GM19452 (cell line): ENCODE results near the gene DSTN.

Experiments
- ATAC-seq: cut with Tn5 transposase; IDR thresholded peaks from one replicate; pipeline ENCODE4 v1.9.1; 2021; ENCODE audit not compliant: unreplicated experiment

DSTN gene

DNA sequence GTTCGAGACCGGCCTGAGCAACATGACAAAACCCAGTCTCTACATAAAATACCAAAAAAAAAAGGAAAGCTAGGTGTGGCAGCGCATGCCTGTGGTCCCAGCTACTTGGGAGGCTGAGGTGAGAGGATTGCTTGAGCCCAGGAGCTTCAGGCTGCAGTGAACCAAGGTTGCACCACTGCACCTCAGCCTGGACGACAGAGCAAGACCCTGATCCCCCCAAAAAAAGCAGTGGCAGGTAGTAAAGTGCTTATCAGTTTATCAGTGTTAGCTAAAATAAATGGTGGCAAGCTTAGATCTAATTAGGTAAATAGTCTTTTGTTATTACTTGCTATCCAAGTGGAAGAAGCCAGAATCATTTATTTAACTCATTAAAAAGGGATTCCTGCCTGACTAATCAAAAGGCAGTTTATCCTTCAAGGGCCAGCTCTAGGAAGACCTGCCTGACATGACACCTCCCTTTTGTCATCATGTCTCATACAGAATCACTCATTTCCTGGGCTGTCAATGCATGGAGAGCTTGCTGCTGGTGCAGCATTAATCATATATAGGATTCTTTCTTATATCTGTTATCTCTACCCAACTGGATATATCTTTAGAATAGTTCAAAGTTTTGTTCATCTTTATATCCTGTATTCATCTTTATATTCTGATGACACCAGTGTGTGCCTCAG lies 9.6 kb downstream of the DSTN start:
- ATAC-seq: no peak

DNA sequence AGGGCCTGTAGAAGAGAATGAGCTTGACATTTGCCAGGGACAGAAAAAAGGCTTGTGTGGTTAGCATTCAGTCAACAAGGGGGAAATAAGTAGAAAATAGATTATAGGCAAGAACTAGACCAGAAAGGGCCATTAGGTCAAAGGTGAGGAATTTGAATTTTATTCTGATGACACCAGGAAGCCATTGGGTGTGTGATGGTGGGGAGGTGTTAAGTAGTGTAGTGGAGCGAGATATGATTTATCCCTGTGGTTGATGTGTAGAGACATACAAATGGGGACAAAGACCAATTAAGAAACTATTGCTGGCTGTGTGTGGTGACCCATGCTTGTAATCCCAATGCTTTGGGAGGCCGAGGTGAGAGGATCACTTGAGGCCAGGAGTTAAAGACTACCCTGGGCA lies 11.0 kb downstream of the DSTN start:
- ATAC-seq: no peak

DNA sequence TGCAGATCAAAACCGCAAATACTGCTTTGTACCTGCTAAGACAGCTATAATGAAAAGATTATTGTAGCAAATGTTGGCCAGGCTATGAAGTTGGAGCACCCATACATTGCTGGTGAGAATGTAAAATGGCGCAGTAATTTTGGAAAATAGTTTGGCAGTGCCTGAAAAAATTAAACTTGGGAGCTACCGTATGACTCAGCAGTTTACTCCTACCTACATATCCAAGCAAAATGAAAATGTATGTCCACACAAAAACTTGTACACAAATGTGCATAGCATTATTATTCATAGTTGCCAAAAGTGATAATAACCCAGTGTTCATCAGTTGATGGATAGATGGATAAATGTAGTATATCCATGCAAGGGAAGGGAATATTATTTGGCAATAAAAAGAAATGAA lies 13.3 kb downstream of the DSTN start:
- no peak for ATAC-seq

DNA sequence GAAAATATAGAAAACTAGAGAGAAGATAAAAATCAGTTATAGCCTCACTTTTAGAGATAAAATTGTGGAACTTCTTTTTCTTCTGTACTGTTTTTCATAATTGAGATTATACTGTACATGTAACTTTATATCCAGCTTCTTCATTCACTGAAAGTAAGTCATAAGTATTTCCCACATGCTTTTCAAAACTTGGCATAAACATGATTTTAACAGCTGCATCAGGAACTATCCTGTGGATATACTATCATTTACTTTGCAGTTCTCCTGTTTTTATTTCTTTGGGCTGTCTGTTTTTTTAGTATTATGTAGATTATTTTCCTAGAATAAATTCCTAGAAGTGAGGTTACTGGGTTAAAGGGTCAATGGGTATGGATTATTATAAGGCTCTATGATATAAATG lies 14.8 kb downstream of the DSTN start:
- no peak for ATAC-seq

DNA sequence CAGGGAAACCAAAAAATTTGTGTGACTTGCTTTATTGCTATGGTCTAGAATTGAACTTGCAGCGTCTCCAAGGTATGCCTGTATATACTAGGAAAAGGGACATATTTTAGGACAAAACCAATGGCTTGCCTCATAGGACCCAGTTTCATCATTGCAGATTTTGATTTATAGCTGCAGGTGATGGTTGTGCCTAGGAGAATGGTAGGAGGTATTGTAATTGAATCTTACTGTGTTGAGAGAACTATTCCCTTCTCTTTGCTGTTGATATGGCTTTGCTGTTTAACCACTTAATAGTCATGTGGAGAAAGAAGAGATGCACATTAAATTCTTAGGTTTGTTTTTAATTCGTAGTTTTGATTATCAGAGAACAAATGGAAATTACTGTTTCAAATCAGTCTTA lies 16.4 kb downstream of the DSTN start:
- ATAC-seq: no peak

DNA sequence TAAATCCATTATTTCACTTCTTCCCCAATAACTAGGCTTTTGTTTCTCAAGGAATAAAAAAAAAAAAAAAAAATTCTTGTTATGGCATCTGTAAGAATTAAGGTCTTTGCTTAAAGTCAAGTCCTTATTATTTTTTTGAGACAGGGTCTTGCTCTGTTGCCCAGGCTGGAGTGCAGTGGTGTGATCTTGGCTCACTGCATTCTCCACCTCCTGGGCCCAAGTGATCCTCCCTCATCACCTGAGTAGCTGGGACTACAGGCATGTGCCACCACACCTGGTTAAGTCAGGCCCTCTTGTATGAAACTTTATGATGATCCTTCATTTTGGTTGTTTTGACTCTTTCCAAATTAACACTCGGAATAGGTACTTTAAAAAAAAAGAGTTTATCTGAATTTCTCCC lies 17.3 kb downstream of the DSTN start:
- ATAC-seq: no peak

DNA sequence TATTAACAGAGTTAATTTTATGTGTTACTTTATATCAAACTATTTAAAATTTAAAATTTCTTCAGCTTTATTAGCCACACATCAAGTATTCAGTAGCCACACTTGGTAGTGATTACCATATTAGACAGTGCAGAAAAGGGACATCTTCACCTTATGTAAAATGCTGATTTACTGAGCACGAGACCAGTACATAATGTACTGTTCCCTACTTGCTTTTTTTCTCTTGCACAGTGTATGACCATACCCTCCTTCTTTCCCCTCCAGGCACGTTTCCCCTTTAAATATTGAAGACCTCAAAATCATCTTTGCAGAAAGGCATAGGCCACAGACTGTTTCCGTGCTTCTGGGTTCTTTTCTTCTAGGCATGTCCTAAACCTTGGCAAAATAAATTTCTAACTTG lies 17.9 kb downstream of the DSTN start:
- no peak for ATAC-seq

DNA sequence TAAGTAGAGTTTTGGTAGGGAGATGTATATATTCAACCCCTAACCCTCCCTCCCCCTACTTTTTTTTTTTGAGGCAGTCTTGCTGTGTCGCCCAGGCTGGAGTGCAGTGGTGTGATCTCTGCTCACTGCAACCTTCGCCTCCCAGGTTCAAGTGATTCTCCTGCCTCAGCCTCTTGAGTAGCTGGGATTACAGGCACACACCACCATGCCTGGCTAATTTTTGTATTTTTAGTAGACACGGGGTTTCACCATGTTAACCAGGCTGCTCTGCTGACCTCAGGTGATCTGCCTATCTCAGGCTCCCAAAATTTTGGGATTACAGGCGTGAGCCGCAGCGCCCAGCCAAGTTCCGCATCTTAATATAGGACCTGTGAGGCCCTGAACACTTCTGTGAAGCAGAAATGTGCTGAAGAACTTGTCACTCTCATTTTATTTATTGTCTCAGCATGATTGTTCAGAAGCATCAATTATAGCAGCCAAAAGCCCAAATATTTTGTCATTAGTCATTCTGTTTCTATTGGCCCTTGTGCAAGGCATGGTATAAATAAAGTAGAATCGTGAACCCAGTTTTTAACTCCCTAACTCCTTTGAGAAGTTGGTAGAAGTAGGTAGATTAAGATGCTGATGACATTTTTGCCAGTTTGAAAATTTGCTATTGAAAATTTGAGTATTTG lies 19.4 kb downstream of the DSTN start:
- ATAC-seq: no peak

DNA sequence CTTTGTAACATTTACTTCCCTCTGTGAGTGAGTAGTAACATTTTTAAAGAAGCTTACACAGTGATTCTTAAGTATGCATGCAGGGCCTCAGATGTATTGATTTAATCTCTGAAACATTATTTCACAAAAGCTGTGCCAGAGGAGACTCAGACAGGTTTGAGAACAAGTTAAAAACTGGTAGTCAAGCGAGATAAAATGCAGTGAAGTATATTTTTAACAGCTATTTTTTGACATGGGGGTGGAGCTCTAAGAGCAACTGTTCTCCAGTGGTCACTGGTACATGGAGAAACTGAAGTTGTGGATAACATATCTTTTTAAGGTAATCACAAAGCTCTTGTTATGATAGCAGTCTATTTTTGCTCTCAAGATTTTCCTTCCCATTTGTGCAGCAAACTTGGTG lies 20.4 kb downstream of the DSTN start:
- no peak for ATAC-seq

DNA sequence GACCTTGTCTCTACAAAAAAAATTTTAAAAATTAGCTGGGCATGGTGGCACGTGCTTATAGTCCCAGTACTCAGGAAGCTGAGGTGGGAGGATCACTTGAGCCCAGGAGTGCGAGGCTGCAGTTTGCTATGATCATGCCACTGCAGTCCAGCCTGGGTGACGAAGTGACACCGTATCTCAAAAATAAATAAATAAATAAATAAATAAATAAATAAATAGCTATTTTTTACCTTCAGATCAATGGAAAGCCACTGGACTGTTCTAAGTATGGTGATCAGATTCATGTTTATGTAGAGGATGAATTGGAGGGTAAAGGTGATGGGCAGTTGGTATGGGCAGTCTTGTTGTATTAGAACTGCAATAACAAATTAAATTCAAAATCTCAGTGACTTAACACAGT lies 24.0 kb downstream of the DSTN start:
- ATAC-seq: no peak

DNA sequence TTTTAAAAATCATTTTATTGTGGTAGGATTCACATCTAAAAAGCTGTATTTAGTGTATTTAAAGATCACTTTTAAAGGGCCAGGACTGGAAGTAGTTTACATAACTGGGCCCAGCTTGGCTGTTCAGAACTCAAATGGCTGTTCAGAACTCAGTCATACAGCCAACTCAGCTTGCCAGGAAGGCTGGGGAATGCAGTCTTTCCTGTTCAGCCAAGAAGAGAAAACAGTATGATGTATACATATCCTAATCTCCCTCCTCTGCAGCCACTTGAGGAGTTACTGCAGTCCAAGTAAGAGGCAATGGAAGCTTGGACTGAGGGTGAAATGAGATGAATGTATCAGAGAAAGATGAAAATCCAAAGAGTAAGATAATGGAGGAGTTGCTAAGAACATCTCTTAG lies 24.6 kb downstream of the DSTN start:
- no peak for ATAC-seq

DNA sequence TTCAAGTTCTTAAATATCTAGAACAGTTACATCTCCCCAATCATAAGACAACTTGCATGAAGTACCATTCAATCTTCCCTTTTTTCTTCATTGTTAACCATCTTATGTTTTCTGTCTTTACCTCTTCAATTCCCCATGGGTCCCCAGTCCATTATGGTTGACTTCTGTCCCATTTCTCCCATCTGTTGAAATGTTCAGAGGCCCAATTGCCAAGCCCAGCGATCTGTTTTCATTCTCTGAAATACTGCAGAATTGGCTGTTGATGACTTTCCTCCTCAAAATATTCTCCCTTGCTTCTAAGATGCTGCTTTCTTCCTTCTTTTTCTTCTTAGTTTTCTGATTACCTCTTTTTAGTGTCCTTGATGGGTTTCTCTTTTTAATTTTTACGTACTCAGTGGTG lies 26.0 kb downstream of the DSTN start:
- ATAC-seq: no peak

DNA sequence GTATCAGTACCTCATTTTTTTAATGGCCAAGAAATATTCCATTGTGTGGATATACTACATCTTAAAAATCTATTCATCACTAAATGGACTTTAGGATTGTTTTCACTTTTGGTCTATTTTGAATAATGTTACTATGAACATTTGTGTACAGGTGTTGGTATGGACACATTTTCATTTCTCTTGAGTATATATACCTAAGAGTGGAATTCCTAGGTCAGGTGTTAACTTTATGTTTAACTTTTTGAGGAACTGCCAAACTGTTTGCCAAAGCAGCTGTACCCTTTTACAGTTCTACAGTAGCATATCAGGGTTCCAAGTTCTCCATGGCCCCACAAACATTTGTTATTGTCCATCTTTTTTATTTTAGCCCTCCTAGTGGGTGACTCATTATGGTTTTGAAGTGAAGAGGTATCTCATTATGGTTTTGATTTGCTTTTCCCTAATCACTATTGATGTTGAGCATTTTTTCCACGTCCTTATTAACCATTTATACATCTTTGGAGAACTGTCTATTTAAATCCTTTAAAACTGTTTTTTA lies 28.2 kb downstream of the DSTN start:
- ATAC-seq: no peak

DNA sequence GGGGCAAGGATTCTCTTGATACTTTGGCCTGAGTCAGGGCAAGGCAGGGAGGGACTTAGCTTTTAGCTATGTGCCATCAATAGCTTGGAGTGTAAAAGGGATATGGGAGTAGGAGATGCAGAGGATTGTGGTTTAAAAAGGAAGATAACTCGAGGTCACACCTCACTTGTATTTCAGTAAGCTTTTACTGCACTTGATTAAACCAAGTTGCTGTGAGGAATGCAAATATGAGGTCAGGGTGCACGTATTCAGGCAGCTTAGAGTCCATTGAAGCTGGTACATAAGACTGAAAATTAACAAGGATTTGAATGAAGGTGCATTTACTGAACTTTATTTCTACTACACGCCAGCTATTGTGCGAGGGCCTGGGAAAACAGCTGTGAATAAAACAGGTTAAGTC lies 32.1 kb downstream of the DSTN start:
- ATAC-seq: no peak

DNA sequence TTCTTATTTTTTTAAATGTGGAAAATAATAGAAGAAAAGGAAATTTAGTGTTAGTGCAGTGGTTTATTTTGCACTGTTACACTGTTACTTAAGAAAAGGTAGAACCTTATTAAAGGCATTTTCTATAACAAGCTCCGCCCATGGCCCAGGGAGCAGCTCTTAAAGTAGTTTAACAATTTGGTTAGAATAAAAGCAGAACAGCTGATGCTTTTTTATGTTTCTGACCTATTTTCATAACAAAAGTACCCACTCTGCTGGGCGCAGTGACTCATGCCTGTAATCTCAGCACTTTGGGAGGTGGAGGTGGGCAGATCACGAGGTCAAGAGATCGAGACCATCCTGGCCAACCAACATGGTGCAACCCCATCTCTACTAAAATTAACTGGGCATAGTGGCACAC lies 32.6 kb downstream of the DSTN start:
- no peak for ATAC-seq

DNA sequence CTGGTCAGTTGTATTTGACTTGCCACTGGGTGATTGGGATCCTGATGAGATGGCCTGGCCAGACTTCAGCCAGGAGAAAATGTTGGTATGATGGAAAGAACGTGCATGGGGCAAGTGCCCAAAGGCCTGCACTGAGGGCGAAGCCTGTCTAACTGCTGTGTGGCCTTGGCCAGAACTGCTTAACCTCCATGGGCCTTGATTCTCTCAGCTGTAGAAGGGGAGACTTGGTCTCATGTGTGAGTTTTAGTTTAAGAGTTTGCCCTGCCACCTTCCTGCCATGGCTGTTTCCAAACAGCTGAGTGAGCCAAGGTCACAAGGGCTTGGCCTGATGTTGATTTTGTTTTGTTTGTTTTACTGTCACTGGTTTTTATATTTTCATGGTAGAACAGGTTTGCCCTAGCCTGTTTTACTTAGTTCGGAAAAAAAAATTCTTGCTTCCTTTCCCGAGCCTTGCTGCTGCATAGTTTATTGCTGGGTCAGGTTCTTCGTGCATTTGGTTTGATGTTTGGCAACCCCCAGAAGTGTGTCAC lies 35.3 kb downstream of the DSTN start:
- ATAC-seq: no peak

DNA sequence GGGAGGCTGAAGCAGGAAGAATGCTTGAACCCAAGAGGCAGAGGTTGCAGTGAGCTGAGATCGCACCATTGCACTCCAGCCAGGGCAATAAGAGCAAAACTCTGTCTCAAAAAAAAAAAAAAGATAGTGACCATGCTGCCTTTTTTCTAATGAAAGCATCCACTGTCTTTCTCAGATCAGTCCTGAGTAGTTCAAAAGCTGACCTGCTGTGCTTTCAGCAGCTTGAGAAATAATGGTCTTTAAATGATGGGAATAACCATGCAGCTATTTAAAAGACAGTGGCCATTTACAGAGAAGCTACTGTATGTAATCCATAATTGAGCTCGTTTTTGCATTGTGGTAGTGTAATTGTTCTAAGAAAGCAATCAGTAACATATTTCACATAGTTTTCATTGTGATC lies 36.1 kb downstream of the DSTN start:
- ATAC-seq: no peak

DNA sequence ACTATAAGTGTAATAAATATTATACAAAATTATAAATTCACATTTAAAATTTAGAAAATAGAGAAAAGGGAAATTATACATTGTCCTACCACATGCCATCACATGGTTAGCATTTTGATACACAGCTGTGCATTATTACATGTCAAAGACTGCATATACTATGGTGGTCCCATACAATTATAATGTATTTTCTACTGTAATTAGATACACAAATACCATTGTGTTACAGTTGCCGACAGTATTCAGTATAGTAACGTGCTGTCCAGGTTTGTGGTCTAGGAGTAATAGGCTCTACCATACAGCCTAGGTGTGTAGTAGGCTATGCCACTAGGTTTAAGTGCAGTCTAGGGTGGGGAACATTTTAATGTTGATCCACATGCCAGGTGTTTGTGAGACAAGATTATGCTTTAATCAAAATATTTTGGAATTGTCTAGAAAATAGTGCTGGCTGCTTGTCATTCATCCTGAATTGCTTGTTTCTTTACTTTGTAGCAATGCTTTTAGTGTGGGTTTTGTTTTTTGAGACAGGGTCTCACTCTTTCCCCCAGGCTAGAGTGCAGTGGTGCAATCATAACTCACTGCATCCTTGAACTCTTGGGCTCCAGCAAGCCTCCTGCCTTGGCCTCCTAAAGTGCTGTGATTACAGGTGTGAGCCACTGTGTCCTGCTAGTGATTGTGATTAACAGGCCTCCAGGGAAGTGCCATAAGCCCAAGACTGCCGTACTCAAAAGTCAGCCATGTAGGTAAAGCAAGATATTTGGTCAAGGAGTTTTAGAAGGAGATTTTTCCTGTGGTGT lies 39.0 kb downstream of the DSTN start:
- no peak for ATAC-seq

DNA sequence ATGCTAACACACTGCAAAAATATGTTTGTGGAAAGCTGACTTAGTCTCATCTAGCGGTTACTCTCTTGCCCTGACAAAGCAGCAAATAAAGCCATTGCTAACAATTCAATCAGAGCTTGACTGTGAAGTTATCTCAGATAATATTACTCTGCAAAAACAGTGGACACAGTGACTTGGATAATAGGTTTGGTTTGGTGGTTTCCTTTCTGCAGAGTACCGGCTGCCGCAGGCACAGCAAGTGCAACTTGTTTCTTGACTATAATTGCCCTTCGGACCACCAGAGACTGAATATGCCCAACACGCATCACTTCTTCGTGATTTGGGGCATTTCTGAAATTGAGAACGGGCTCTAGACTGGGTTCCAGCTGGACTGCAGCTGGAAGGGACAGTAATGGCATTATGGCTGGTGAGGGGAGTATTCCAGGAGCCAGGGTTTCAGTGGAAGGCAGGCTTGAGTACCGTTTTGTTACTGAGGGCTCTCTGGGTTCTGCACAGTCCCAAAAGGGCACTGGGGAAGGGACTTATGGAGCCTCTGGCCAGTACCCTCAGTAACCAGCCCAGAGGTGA lies 40.0 kb downstream of the DSTN start:
- no peak for ATAC-seq

DNA sequence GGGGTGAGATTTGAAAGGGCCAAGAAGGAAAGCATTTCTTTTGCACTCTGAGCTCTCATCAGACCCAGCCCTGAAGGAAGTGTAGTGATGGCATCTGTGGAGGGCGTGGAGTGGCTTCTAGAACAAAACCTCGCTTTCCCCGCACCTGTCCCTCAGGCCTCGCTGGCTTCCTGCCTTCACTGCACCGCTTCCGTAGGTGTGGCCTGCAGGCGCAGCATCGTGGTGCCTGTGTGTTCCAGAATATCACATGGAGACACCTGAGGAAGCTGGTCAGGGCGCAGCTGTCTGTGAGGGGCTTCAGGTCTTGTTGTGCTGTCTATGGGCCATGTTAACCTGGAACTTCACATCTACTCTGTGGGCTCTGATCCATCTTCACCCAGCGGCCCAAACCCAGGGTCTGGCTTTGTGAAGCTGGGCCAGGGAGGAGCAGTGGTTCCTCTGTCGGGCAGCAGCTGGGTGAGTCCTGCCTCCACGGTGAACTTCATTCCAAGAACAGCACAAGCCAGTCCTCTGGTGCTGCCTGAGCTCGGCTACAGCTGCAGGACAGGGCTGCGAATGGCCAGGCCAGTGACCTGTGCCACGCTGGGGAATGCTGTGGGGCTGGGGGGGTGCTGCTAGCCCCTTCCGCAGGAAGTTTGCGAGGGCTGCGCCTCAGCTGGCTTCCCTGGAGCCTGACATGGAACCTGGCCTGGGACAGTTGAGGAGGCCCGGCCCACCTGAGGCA lies 40.9 kb downstream of the DSTN start:
- no peak for ATAC-seq

DNA sequence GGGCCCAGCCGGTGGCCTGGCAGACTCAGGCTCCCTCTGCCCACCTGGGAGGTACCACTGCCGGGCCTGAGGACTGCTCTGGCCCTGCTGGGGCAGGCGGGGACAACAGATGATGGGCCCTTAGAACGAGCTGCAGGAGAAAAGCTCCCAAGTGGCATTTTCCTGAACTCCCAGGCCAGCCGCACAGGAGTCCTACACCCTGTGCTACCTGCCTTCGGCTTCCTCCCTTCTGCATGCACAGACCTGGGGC lies 41.3 kb downstream of the DSTN start:
- ATAC-seq: no peak
